Left ventricle myocardium inferior (tissue), 1 donor: Measurements from ENCODE around the gene FHL2. TPM values are rescaled to one million over a fixed set of nuclear protein-coding genes. Genes with fewer than 3 reads are reported as not detected.

ENCODE experiments used
- DNase-seq: peaks from one replicate; pipeline ENCODE4 v3.0.0-alpha.2; 2020
- H3K27ac ChIP-seq: fragments of 200-600 bp; replicated peaks from 2 replicates; pipeline ENCODE4 v1.8.0; 2021
- H3K27me3 ChIP-seq: fragments of 200-600 bp; 2 replicates; pipeline ENCODE4 v1.8.0; 2021; ENCODE audit warnings: low read depth
- H3K36me3 ChIP-seq: fragments of 200-600 bp; 2 replicates; pipeline ENCODE4 v1.8.0; 2021
- H3K4me1 ChIP-seq: fragments of 200-600 bp; 2 replicates; pipeline ENCODE4 v1.8.0; 2021
- H3K4me3 ChIP-seq: fragments of 200-600 bp; 2 replicates; pipeline ENCODE4 v1.8.0; 2021; ENCODE audit warnings: mild to moderate bottlenecking, moderate library complexity
- H3K9me3 ChIP-seq: fragments of 200-600 bp; replicated peaks from 2 replicates; pipeline ENCODE4 v1.8.0; 2021
- CTCF ChIP-seq: fragments of 200-600 bp; IDR thresholded peaks from 2 replicates; pipeline ENCODE4 v1.8.0; 2021; ENCODE audit warnings: antibody characterized with exemption, mild to moderate bottlenecking, borderline replicate concordance
- intact Hi-C: fragments of 100-400 bp; cut with micrococcal nuclease; formaldehyde crosslinking; loops from one replicate; pipeline ENCODE4 v1.11.0; 2022
- total RNA-seq: library from RNA; stranded (reverse); fragmentation: NEBNext Ultra II Directional; extraction: Animal tissue kit (Norgen Biotek cat#: 25700); gene quantifications from one replicate; pipeline ENCODE4 v1.2.1, GENCODE V29; 2021
- donor health status: DM: no; HTN: yes; CAD: no; lungs with severe emphysema.

FHL2 gene
- total RNA-seq, 1 donor from 2014 or later = 2,742 TPM

- H3K4me3 ChIP-seq = no peak overlapping the region
- DNase-seq = no peak
Measured at GRCh38 chr2:105320651-105321215, 78.1 kb downstream of the FHL2 start.

GRCh38 chr2:105317937-105318336 is 80.9 kb downstream of the FHL2 start:
- Histone ChIP-seq H3K27me3 (no peaks in the 10 kb centered on the region), H3K9me3 (no peaks in the 10 kb centered on the region), H3K36me3 (no peaks in the 10 kb centered on the region), H3K27ac (no peak overlapping the region), H3K4me1 (peaks cover 12% of the 10 kb centered on the region), H3K4me3 (no peak overlapping the region)
- intact Hi-C loops = no loop called here
- TF ChIP-seq CTCF = no peak
- DNase-seq = no peak

More at GRCh38 chr2:105320651-105321215, 78.1 kb downstream of the FHL2 start:
- peaks cover 17% of the 10 kb centered on the region for H3K4me1 ChIP-seq
- no peaks in the 10 kb centered on the region for H3K36me3 ChIP-seq
- H3K27ac ChIP-seq = no peak overlapping the region
- no peaks in the 10 kb centered on the region for H3K27me3 ChIP-seq
- no peaks in the 10 kb centered on the region for H3K9me3 ChIP-seq
- no peak for TF ChIP-seq CTCF
- intact Hi-C loops = no loop called here

GRCh38 chr2:105315314-105315713 is 83.5 kb downstream of the FHL2 start:
- no peaks in the 10 kb centered on the region for H3K9me3 ChIP-seq
- H3K4me1 ChIP-seq = peaks cover 6% of the 10 kb centered on the region
- H3K27ac ChIP-seq = no peak overlapping the region
- no peak for DNase-seq
- TF ChIP-seq CTCF = no peak
- H3K27me3 ChIP-seq = no peaks in the 10 kb centered on the region
- intact Hi-C loops = no loop called here
- no peak overlapping the region for H3K4me3 ChIP-seq
- no peaks in the 10 kb centered on the region for H3K36me3 ChIP-seq

GRCh38 chr2:105313877-105314276 is 85.0 kb downstream of the FHL2 start:
- no peaks in the 10 kb centered on the region for H3K9me3 ChIP-seq
- no peak overlapping the region for H3K4me3 ChIP-seq
- no peak for DNase-seq
- no peaks in the 10 kb centered on the region for H3K36me3 ChIP-seq
- H3K27ac ChIP-seq = no peak overlapping the region
- intact Hi-C loops = no loop called here
- peaks cover 6% of the 10 kb centered on the region for H3K4me1 ChIP-seq
- no peaks in the 10 kb centered on the region for H3K27me3 ChIP-seq
- no peak for TF ChIP-seq CTCF

Other genes with a start within 250 kb of the FHL2 start
- not detected for gene GPR45, start 157.3 kb downstream of the FHL2 start, total RNA-seq
- 9.7 TPM for gene TGFBRAP1, start 69.3 kb downstream of the FHL2 start, total RNA-seq
- 22.7 TPM for gene C2orf49, start 61.5 kb downstream of the FHL2 start, total RNA-seq